Adrenal gland (tissue), 12 donors: ENCODE results near the gene DNAJB5. TPM values are rescaled to one million over a fixed set of nuclear protein-coding genes. Genes with fewer than 3 reads are reported as not detected.

ENCODE experiments used
- DNase-seq, 7 donors: peaks; one replicate each; pipeline ENCODE4 v3.0.0-alpha.2; 2019 to 2020
- H3K27ac ChIP-seq, 5 donors: fragments of 200-600 bp; sonication (generic) in 4 of 5; 1 replicate in 3 of 5; 2 replicates in 2 of 5; pipeline versions ENCODE4 v1.5.1 to v1.8.0; 2016 to 2020; ENCODE audit warnings: mild to moderate bottlenecking in 1 of 5
- H3K27me3 ChIP-seq: fragments of 200-600 bp; 2 replicates; pipeline ENCODE4 v1.8.0; 2021
- H3K36me3 ChIP-seq, 2 donors: fragments of 200-600 bp; replicated peaks in 1 of 2; 1 replicate in 1 of 2; 2 replicates in 1 of 2; pipeline versions ENCODE4 v1.5.1 to v1.8.0; 2018 to 2022
- H3K4me1 ChIP-seq, 2 donors: fragments of 200-600 bp; replicated peaks in 1 of 2; 1 replicate in 1 of 2; 2 replicates in 1 of 2; pipeline versions ENCODE4 v1.5.1 to v1.8.0; 2018 to 2021
- H3K4me3 ChIP-seq, 4 donors: fragments of 200-600 bp; sonication (generic) in 3 of 4; one replicate each; pipeline ENCODE4 v1.5.1; 2016 to 2018
- H3K9me3 ChIP-seq, 3 donors: fragments of 200-600 bp; sonication (generic) in 1 of 3; replicated peaks in 1 of 3; 1 replicate in 2 of 3; 2 replicates in 1 of 3; pipeline versions ENCODE4 v1.5.1 to v1.8.0; 2016 to 2021
- POLR2A ChIP-seq, 2 donors: fragments of 450-650 bp; IDR thresholded peaks; one replicate each; pipeline ENCODE4 v1.6.1; 2017; ENCODE audit warnings: antibody characterized with exemption in 2 of 2, mild to moderate bottlenecking in 2 of 2, moderate library complexity in 1 of 2
- WGBS, 4 donors: extraction: QIAGEN DNeasy Blood & Tissue Kit in 2 of 4; methylation state at CpG; one replicate each; pipeline versions ENCODE4 v1.1.5 to v1.1.7; 2013 to 2017; 5-methylcytosine and 5-hydroxymethylcytosine counted together
- intact Hi-C, 2 donors: fragments of 100-400 bp; cut with DNase I; formaldehyde crosslinking; loops; one replicate each; pipeline versions ENCODE4 v1.14.1 to v1.15.0; 2022 to 2023
- polyA plus RNA-seq, 3 donors: library from polyadenylated mRNA; stranded (reverse); fragments of 200-250 nt in 2 of 3; fragments of 350-450 nt in 1 of 3; fragmentation: Illumina TruSeq in 1 of 3; extraction: RNeasy Lipid Tissue Mini Kit (QIAGEN cat#74804) in 1 of 3; gene quantifications; one replicate each; pipeline ENCODE4 v1.2.3, GENCODE V29; 2013 to 2014
- total RNA-seq, 9 donors: library from RNA; depleted of rRNA in 4 of 9; stranded (reverse); fragments of >200 nt in 4 of 9; fragments of 120-200 nt in 1 of 9; fragmentation: NEBNext Ultra II Directional in 1 of 9; extraction: Animal tissue kit (Norgen Biotek cat#: 25700) in 1 of 9; gene quantifications; one replicate each; pipeline versions ENCODE4 v1.1.0 to v1.2.4, GENCODE V29; 2013 to 2023
- TF ChIP-seq, protein P1 (sequence below), 6 experiments: fragments of 450-650 bp in 4 of 6; fragments of 200-600 bp in 2 of 6; sonication (generic) in 1 of 6; IDR thresholded peaks; 1 replicate in 5 of 6; 2 replicates in 1 of 6; pipeline versions ENCODE4 v1.5.1 to v1.8.0; 2016 to 2021; ENCODE audit warnings: antibody characterized with exemption in 6 of 6, mild to moderate bottlenecking in 2 of 6, moderate library complexity in 1 of 6
- donor health status: healthy with polysubstance abuse.
- donor health status: Bipolar disorder and iron deficiency.
- donor health status: DM: yes; HTN: yes; CAD: no.
- donor health status: DM: no; HTN: no; CAD: no.
- donor health status: DM: no; HTN: no; CAD: no.
- donor health status: DM: yes; HTN: yes; CAD: no.

The DNAJB5 gene
- total and polyA plus RNA-seq, 12 donors = 6.2 to 22.4 (median 14.1) TPM

DNA sequence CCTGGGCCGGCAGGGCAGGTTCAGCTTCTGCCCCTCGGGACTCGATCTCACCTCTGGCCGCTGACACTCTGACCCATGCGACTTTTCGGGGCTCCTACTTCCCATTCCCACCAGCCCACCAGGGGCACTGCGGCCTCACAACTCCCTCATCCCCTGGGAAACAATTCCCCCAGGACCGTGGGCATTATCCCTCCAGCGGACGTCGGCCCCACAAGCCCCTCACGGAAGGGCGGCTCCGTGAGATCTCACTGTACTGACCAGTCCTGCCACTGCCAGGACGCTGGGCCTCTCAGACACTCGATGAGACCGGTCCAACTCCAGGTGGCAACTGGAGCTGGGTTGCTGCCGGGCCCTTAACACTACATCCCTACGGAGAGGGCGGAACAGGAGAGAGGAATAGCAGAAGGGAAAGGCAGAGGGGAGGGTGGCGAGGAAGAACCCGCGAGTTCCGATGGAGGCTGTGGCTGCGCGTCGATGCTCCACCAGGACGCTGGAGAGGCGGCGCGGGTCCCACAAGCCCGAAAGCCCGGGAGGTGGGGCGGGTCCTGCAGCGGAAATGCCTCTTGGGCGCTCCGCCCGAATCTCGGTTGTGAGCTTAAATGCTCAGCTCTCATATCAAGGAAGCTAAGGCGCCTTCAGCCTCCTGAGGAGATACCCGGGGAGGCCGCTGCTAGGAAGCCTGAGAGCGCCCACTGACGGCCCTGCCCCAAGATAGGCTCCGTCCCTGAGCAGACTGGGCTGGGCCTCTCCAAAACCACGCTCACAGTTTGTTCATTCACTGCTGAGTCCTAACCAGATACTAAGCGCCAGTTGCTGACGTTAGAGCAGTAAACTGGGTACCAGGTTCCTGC, 46.5 kb downstream of the DNAJB5 start:
- 58 to 72% (median 64%) methylated on average over 42 to 48 of the region's 48 CpGs for WGBS, 4 donors
- Histone ChIP-seq H3K27me3 (no peaks in the 10 kb centered on the region), H3K4me3 (no peak overlapping the region), H3K4me1 (no peaks in the 10 kb centered on the region), H3K36me3 (no peaks in the 10 kb centered on the region), H3K27ac (peak overlapping the region in 2 of 5 donors; percentile 23 to 35), H3K9me3 (no peaks in the 10 kb centered on the region)
- intact Hi-C loops = no loop called here
- DNase-seq = peak in 5 of 7 donors; percentile 27 to 71 (median 43)
- no peak for TF ChIP-seq POLR2A (IDR thresholded peaks at IDR 0.05)

DNA sequence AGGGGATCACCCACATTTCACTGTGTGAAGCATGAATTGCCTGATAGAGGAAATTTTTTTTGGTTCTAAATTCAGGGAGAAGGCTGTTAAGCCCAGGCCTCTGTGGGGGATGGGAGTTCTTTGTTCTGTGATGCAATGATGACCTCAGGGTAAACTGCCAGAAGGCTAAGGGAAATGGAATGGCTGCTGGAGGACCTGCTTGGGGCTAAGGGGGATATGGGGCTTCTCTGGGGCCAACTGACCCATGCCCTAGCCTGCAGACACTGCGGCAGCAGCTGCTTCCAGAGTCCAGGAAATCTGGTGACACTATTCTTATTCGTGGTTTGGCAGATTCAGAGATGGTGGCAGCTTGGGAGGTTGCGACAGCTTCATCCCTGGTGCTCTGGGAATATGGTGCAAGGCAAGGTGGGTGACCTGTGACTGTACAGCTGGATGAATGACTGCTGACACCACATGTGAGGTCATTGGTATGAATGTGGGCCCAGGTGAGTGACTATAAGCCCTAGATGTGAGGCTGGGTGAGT, 52.6 kb downstream of the DNAJB5 start:
- H3K4me3 ChIP-seq = no peak overlapping the region
- H3K27ac ChIP-seq = peak overlapping the region in 1 of 5 donors; percentile 20
- TF ChIP-seq, protein P1, sequence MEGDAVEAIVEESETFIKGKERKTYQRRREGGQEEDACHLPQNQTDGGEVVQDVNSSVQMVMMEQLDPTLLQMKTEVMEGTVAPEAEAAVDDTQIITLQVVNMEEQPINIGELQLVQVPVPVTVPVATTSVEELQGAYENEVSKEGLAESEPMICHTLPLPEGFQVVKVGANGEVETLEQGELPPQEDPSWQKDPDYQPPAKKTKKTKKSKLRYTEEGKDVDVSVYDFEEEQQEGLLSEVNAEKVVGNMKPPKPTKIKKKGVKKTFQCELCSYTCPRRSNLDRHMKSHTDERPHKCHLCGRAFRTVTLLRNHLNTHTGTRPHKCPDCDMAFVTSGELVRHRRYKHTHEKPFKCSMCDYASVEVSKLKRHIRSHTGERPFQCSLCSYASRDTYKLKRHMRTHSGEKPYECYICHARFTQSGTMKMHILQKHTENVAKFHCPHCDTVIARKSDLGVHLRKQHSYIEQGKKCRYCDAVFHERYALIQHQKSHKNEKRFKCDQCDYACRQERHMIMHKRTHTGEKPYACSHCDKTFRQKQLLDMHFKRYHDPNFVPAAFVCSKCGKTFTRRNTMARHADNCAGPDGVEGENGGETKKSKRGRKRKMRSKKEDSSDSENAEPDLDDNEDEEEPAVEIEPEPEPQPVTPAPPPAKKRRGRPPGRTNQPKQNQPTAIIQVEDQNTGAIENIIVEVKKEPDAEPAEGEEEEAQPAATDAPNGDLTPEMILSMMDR (IDR thresholded peaks at IDR 0.05) = no peak
- no peak for TF ChIP-seq POLR2A (IDR thresholded peaks at IDR 0.05)
- 80 to 100% (median 83%) methylated on average over 2 to 3 of the region's 3 CpGs for WGBS, 4 donors
- DNase-seq = peak in 2 of 7 donors; percentile 25 to 44
- H3K27me3 ChIP-seq = no peaks in the 10 kb centered on the region
- H3K4me1 ChIP-seq = peaks cover 0 to 4% of the 10 kb centered on the region in 2 donors
- peaks cover 0 to 4% of the 10 kb centered on the region in 2 donors for H3K36me3 ChIP-seq
- H3K9me3 ChIP-seq = no peaks in the 10 kb centered on the region
- intact Hi-C loops = no loop called here

DNA sequence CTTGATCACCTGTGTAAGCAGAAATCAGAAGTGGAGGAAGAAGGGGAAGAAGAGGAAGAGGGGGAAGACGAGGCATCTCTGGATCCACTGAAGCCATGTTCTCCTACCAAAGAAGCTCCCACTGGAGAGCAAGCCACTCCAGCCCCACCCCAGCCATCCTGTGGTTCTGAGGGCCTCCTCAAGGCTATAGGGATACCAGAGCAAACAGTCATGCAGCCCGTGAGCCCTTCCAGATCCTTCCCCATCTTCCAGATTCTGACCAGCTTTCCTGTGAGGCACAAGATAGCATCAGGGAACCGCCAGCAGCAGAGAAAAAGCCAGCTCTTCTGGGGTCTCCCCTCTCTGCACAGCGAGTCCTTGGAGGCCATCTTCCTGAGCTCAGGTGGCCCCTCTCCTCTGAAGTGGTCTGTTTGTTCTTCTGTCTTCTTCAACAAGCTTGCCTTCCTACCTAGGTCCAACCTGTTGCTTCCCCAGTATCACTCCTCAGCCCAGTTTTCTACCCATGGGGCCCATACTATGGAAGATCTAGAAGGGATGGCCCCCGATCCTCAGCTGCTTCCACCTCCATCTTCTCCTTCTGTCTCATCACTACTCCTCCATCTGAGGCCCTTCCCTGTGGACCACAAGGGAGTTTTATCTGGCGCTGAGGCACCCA, 53.5 kb downstream of the DNAJB5 start:
- WGBS, 4 donors = 95 to 98% (median 96%) methylated on average over 4 to 6 of the region's 6 CpGs
- Histone ChIP-seq H3K9me3 (no peaks in the 10 kb centered on the region), H3K27ac (no peak overlapping the region), H3K27me3 (no peaks in the 10 kb centered on the region), H3K36me3 (peaks cover 0 to 8% of the 10 kb centered on the region in 2 donors), H3K4me1 (peaks cover 0 to 4% of the 10 kb centered on the region in 2 donors), H3K4me3 (no peak overlapping the region)
- no peak for TF ChIP-seq POLR2A (IDR thresholded peaks at IDR 0.05)
- TF ChIP-seq, protein P1 (IDR thresholded peaks at IDR 0.05) = no peak
- intact Hi-C loops = no loop called here
- no peak for DNase-seq

DNA sequence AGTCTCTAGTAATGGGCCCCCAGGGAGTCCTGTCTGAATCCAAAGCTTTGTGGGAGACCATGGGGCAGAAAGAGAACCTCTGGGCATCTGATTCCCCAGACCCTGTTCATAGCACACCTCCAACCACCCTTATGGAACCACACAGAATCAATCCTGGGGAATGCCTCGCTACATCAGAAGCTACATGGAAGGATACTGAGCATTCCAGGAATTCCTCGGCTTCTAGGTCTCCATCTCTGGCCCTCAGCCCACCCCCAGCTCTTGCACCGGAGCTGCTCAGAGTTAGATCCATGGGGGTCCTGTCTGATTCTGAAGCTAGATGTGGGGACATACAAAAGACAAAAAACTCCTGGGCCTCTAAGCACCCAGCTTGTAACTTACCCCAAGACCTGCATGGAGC, 54.5 kb downstream of the DNAJB5 start:
- Histone ChIP-seq H3K27ac (no peak overlapping the region), H3K36me3 (peaks cover 0 to 17% of the 10 kb centered on the region in 2 donors), H3K27me3 (no peaks in the 10 kb centered on the region), H3K4me3 (no peak overlapping the region), H3K4me1 (peaks cover 0 to 4% of the 10 kb centered on the region in 2 donors), H3K9me3 (no peaks in the 10 kb centered on the region)
- TF ChIP-seq, protein P1 (IDR thresholded peaks at IDR 0.05) = no peak
- no peak for TF ChIP-seq POLR2A (IDR thresholded peaks at IDR 0.05)
- 80 to 96% (median 90%) methylated on average over 3 of the region's 3 CpGs for WGBS, 4 donors
- intact Hi-C loops = no loop called here
- DNase-seq = no peak

Other genes starting within 250 kb of the DNAJB5 start
- 1 to 10 TPM in 1 of 9 donors, under 1 TPM in 7, not detected in 1; 0.09 to 1.7 (median 0.19) TPM for gene PHF24, start 31.5 kb upstream of the DNAJB5 start, total RNA-seq
- under 1 TPM; 0.13 to 0.16 (median 0.16) TPM for gene PHF24, start 31.5 kb upstream of the DNAJB5 start, polyA plus RNA-seq
- 100 to 1,000 TPM; 193 to 555 (median 253) TPM for gene VCP, start 82.9 kb downstream of the DNAJB5 start, total RNA-seq
- gene VCP, start 82.9 kb downstream of the DNAJB5 start, polyA plus RNA-seq = 100 to 1,000 TPM in 1 of 3 donors, 10 to 100 TPM in 2; 65.1 to 393 (median 73.9) TPM
- gene FANCG, start 90.2 kb downstream of the DNAJB5 start, total RNA-seq = 10 to 100 TPM in 7 of 9 donors, 1 to 10 TPM in 2; 7.6 to 28.2 (median 12.6) TPM
- 10 to 100 TPM in 2 of 3 donors, 1 to 10 TPM in 1; 5.5 to 31.2 (median 26.5) TPM for gene FANCG, start 90.2 kb downstream of the DNAJB5 start, polyA plus RNA-seq
- 10 to 100 TPM; 19.7 to 37.4 (median 32.1) TPM for gene PIGO, start 106.8 kb downstream of the DNAJB5 start, total RNA-seq
- 10 to 100 TPM; 24.4 to 28.4 (median 24.9) TPM for gene PIGO, start 106.8 kb downstream of the DNAJB5 start, polyA plus RNA-seq
- 100 to 1,000 TPM; 132 to 186 (median 146) TPM for gene STOML2, start 113.4 kb downstream of the DNAJB5 start, total RNA-seq
- 100 to 1,000 TPM in 1 of 3 donors, 10 to 100 TPM in 2; 47.9 to 105 (median 69.2) TPM for gene STOML2, start 113.4 kb downstream of the DNAJB5 start, polyA plus RNA-seq
- gene ATOSB, start 126.1 kb downstream of the DNAJB5 start, total RNA-seq = 10 to 100 TPM; 12.1 to 20.4 (median 16.9) TPM
- 10 to 100 TPM; 18.3 to 51.2 (median 25.3) TPM for gene ATOSB, start 126.1 kb downstream of the DNAJB5 start, polyA plus RNA-seq
- gene UNC13B, start 172.3 kb downstream of the DNAJB5 start, total RNA-seq = 10 to 100 TPM; 18.7 to 42.2 (median 34.3) TPM
- 10 to 100 TPM; 11.1 to 31.3 (median 13.3) TPM for gene UNC13B, start 172.3 kb downstream of the DNAJB5 start, polyA plus RNA-seq